OCI-LY1 (cell line): ENCODE measurements around the gene PERCC1.
A peak's percentile ranks its signal among the peaks of the same experiment; 100 is the strongest.

Experiments used
- H2AFZ ChIP-seq: fragments of 200-600 bp; sonication (generic), shearing (Covaris generic); 2 replicates; pipeline ENCODE4 v1.6.0; 2014; ENCODE audit warnings: antibody characterized with exemption, mild to moderate bottlenecking, low read length
- H3F3A ChIP-seq: fragments of 200-600 bp; sonication (generic), shearing (Covaris generic); 2 replicates; pipeline ENCODE4 v1.6.0; 2014; ENCODE audit warnings: mild to moderate bottlenecking, antibody characterized with exemption, low read length, moderate library complexity; ENCODE audit not compliant: insufficient read depth
- H3K27ac ChIP-seq: fragments of 200-600 bp; sonication (generic); 2 replicates; pipeline ENCODE4 v1.5.1; 2014; ENCODE audit warnings: low read length, mixed run types, mild to moderate bottlenecking, low read depth; ENCODE audit not compliant: poor library complexity, severe bottlenecking
- H3K27me3 ChIP-seq: fragments of 200-600 bp; sonication (generic); 2 replicates; pipeline ENCODE4 v1.6.0; 2014; ENCODE audit warnings: antibody characterized with exemption, mild to moderate bottlenecking, low read length, moderate library complexity; ENCODE audit not compliant: insufficient read depth
- H3K36me3 ChIP-seq: fragments of 200-600 bp; sonication (generic); 2 replicates; pipeline ENCODE4 v1.6.1; 2014; ENCODE audit warnings: mild to moderate bottlenecking, antibody characterized with exemption, low read length, moderate library complexity, mixed read lengths; ENCODE audit not compliant: insufficient read depth
- H3K4me1 ChIP-seq: fragments of 200-600 bp; sonication (generic); 2 replicates; pipeline ENCODE4 v1.5.1; 2014; ENCODE audit warnings: mild to moderate bottlenecking, low read length, moderate library complexity; ENCODE audit not compliant: insufficient read depth, severe bottlenecking
- H3K4me2 ChIP-seq: fragments of 200-600 bp; sonication (generic), shearing (Covaris generic); 2 replicates; pipeline ENCODE4 v1.6.1; 2014; ENCODE audit warnings: low read length
- H3K4me3 ChIP-seq: fragments of 200-600 bp; sonication (generic); 2 replicates; pipeline ENCODE4 v1.5.1; 2014; ENCODE audit warnings: low read length, low read depth, mild to moderate bottlenecking, mixed read lengths; ENCODE audit not compliant: poor library complexity, severe bottlenecking
- H3K79me2 ChIP-seq: fragments of 200-600 bp; shearing (Covaris generic); 2 replicates; pipeline ENCODE4 v1.6.1; 2016; ENCODE audit warnings: mixed run types, low read length, mixed read lengths; ENCODE audit not compliant: insufficient read depth
- H3K9ac ChIP-seq: fragments of 200-600 bp; sonication (generic), shearing (Covaris generic); 2 replicates; pipeline ENCODE4 v1.6.1; 2014; ENCODE audit warnings: mild to moderate bottlenecking, low read length, mixed read lengths
- H3K9me2 ChIP-seq: fragments of 200-600 bp; sonication (generic), shearing (Covaris generic); 2 replicates; pipeline ENCODE4 v1.6.1; 2014; ENCODE audit warnings: low read depth, mild to moderate bottlenecking, low read length, mixed read lengths
- H3K9me3 ChIP-seq: fragments of 200-600 bp; shearing (Covaris generic); 2 replicates; pipeline ENCODE4 v1.6.1; 2014; ENCODE audit warnings: low read length, mixed read lengths
- H4K20me1 ChIP-seq: fragments of 200-600 bp; sonication (generic), shearing (Covaris generic); 2 replicates; pipeline ENCODE4 v1.6.0; 2016; ENCODE audit warnings: mild to moderate bottlenecking, low read length; ENCODE audit not compliant: insufficient read depth
- EZH2 ChIP-seq: fragments of 200-600 bp; sonication (generic), shearing (Covaris generic); IDR thresholded peaks from 2 replicates; pipeline ENCODE4 v1.8.0; 2017; ENCODE audit warnings: borderline replicate concordance, mixed run types, mild to moderate bottlenecking, antibody characterized with exemption, low read length, moderate library complexity, mixed read lengths
- TF ChIP-seq, protein P1 (sequence below): fragments of 200-600 bp; sonication (generic), shearing (Covaris generic); IDR thresholded peaks from 2 replicates; pipeline ENCODE4 v1.5.1; 2017; ENCODE audit warnings: mild to moderate bottlenecking, antibody characterized with exemption, low read length, moderate library complexity, mixed read lengths

Gene PERCC1

GRCh38 chr16:1428511-1428910, 2.4 kb upstream of the PERCC1 start:
- no peak overlapping the region for H3K4me2 ChIP-seq
- no peaks in the 10 kb centered on the region for H3K79me2 ChIP-seq
- H3K4me1 ChIP-seq, result no peaks in the 10 kb centered on the region
- H3K27me3 ChIP-seq, result peaks cover 17% of the 10 kb centered on the region
- H2AFZ ChIP-seq, result no peak overlapping the region
- H3K27ac ChIP-seq, result no peak overlapping the region
- H3K9ac ChIP-seq, result no peak overlapping the region
- no peaks in the 10 kb centered on the region for H3F3A ChIP-seq
- H4K20me1 ChIP-seq, result no peaks in the 10 kb centered on the region
- no peak for TF ChIP-seq EZH2
- TF ChIP-seq, protein P1, sequence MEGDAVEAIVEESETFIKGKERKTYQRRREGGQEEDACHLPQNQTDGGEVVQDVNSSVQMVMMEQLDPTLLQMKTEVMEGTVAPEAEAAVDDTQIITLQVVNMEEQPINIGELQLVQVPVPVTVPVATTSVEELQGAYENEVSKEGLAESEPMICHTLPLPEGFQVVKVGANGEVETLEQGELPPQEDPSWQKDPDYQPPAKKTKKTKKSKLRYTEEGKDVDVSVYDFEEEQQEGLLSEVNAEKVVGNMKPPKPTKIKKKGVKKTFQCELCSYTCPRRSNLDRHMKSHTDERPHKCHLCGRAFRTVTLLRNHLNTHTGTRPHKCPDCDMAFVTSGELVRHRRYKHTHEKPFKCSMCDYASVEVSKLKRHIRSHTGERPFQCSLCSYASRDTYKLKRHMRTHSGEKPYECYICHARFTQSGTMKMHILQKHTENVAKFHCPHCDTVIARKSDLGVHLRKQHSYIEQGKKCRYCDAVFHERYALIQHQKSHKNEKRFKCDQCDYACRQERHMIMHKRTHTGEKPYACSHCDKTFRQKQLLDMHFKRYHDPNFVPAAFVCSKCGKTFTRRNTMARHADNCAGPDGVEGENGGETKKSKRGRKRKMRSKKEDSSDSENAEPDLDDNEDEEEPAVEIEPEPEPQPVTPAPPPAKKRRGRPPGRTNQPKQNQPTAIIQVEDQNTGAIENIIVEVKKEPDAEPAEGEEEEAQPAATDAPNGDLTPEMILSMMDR, result peak; percentile 31
- H3K9me2 ChIP-seq, result no peaks in the 10 kb centered on the region
- no peaks in the 10 kb centered on the region for H3K36me3 ChIP-seq
- no peak overlapping the region for H3K4me3 ChIP-seq
- no peaks in the 10 kb centered on the region for H3K9me3 ChIP-seq

GRCh38 chr16:1429012-1429411, 1.9 kb upstream of the PERCC1 start:
- no peak overlapping the region for H3K9ac ChIP-seq
- no peak overlapping the region for H3K4me3 ChIP-seq
- H3K27me3 ChIP-seq, result peaks cover 17% of the 10 kb centered on the region
- no peaks in the 10 kb centered on the region for H3K36me3 ChIP-seq
- H3K79me2 ChIP-seq, result no peaks in the 10 kb centered on the region
- no peak overlapping the region for H2AFZ ChIP-seq
- H3K27ac ChIP-seq, result no peak overlapping the region
- no peak for TF ChIP-seq EZH2
- TF ChIP-seq, protein P1, result no peak
- H4K20me1 ChIP-seq, result no peaks in the 10 kb centered on the region
- H3K9me3 ChIP-seq, result no peaks in the 10 kb centered on the region
- H3K9me2 ChIP-seq, result no peaks in the 10 kb centered on the region
- no peaks in the 10 kb centered on the region for H3F3A ChIP-seq
- no peak overlapping the region for H3K4me2 ChIP-seq
- no peaks in the 10 kb centered on the region for H3K4me1 ChIP-seq

DNA sequence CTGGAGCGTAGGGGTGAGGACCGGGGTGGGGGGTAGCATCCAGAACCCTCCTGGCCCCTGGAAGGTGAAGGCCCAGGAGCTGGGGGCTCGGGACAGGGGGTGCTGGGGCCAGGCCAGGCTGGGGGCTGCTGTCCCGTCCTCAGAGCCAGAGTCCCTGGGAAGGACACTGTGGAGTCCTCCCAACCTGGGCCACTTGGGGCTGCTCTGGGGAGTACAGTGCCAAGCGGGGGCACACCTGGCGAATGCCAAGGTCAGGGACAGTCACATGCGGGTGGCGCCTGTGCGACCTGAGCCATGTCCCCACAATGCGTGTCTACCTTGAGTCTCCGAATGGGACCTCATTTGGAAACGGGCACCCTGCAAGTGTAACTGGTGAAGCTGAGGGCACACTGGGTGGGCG, 1.2 kb upstream of the PERCC1 start:
- no peak overlapping the region for H3K27ac ChIP-seq
- H4K20me1 ChIP-seq, result no peaks in the 10 kb centered on the region
- no peaks in the 10 kb centered on the region for H3F3A ChIP-seq
- no peaks in the 10 kb centered on the region for H3K79me2 ChIP-seq
- no peak overlapping the region for H3K4me3 ChIP-seq
- no peak overlapping the region for H2AFZ ChIP-seq
- no peak for TF ChIP-seq EZH2
- TF ChIP-seq, protein P1, result no peak
- H3K4me1 ChIP-seq, result no peaks in the 10 kb centered on the region
- H3K36me3 ChIP-seq, result no peaks in the 10 kb centered on the region
- no peak overlapping the region for H3K9ac ChIP-seq
- H3K27me3 ChIP-seq, result peaks cover 17% of the 10 kb centered on the region
- H3K4me2 ChIP-seq, result no peak overlapping the region
- no peaks in the 10 kb centered on the region for H3K9me3 ChIP-seq
- H3K9me2 ChIP-seq, result no peaks in the 10 kb centered on the region
